Heart right ventricle (tissue), 16 donors: ENCODE data around the gene FGD3. TPM values are rescaled to one million over a fixed set of nuclear protein-coding genes. Genes with fewer than 3 reads are reported as not detected.

ENCODE experiments used
- ATAC-seq, 8 donors: fragments of 200-7000 bp; cut with Tn5 transposase; one replicate each; pipeline ENCODE4 v1.9.1; 2020; ENCODE audit warnings: mild to moderate bottlenecking in 8 of 8, moderate library complexity in 8 of 8, moderate number of reproducible peaks in 1 of 8
- DNase-seq, 2 donors: peaks; one replicate each; pipeline ENCODE4 v3.0.0-alpha.2; 2020
- H3K27ac ChIP-seq, 10 donors: fragments of 200-600 bp; sonication (generic) in 2 of 10; one replicate each; pipeline versions ENCODE4 v1.5.0 to v1.8.0; 2020 to 2022; ENCODE audit warnings: mild to moderate bottlenecking in 3 of 10
- H3K27me3 ChIP-seq, 7 donors: fragments of 200-600 bp; one replicate each; pipeline ENCODE4 v1.8.0; 2021 to 2022; ENCODE audit warnings: mild to moderate bottlenecking in 2 of 7
- H3K36me3 ChIP-seq, 9 donors: fragments of 200-600 bp; sonication (generic) in 1 of 9; one replicate each; pipeline versions ENCODE4 v1.5.0 to v1.8.0; 2020 to 2022; ENCODE audit warnings: mild to moderate bottlenecking in 2 of 9
- H3K4me1 ChIP-seq, 9 donors: fragments of 200-600 bp; sonication (generic) in 1 of 9; one replicate each; pipeline versions ENCODE4 v1.5.0 to v1.8.0; 2020 to 2022; ENCODE audit warnings: mild to moderate bottlenecking in 4 of 9
- H3K4me3 ChIP-seq, 10 donors: fragments of 200-600 bp; sonication (generic) in 2 of 10; one replicate each; pipeline versions ENCODE4 v1.5.0 to v1.8.0; 2020 to 2022; ENCODE audit warnings: mild to moderate bottlenecking in 7 of 10, moderate library complexity in 2 of 10
- H3K9me3 ChIP-seq, 11 donors: fragments of 200-600 bp in 10 of 11; sonication (generic) in 2 of 11; one replicate each; pipeline versions ENCODE4 v1.5.0 to v1.8.0; 2013 to 2022; ENCODE audit warnings: mild to moderate bottlenecking in 2 of 11, control low read depth in 1 of 11, moderate library complexity in 1 of 11
- CTCF ChIP-seq, 9 donors: fragments of 200-600 bp; sonication (generic) in 2 of 9; IDR thresholded peaks; one replicate each; pipeline versions ENCODE4 v1.5.0 to v1.8.0; 2021 to 2022; ENCODE audit warnings: antibody characterized with exemption in 9 of 9, mild to moderate bottlenecking in 5 of 9, moderate library complexity in 1 of 9
- WGBS, 2 donors: extraction: QIAGEN DNeasy Blood & Tissue Kit; methylation state at CpG; one replicate each; pipeline ENCODE4 v1.1.7; 2013; ENCODE audit warnings: inconsistent platforms in 1 of 2; 5-methylcytosine and 5-hydroxymethylcytosine counted together
- intact Hi-C, 10 donors: fragments of 100-400 bp; cut with DNase I; formaldehyde crosslinking; loops; one replicate each; pipeline versions ENCODE4 v1.11.1 to v1.14.2; 2022
- polyA plus RNA-seq, 2 donors: library from polyadenylated mRNA; stranded (reverse); fragments of 200-250 nt; gene quantifications; one replicate each; pipeline ENCODE4 v1.2.3, GENCODE V29; 2013
- total RNA-seq, 10 donors: library from RNA; stranded (reverse); fragmentation: NEBNext Ultra II Directional in 3 of 10; extraction: Animal tissue kit (Norgen Biotek cat#: 25700) in 3 of 10; gene quantifications; one replicate each; pipeline versions ENCODE4 v1.2.1 to v1.2.4, GENCODE V29; 2021 to 2023
- donor health status: Arrhythmogenic right ventricular cardiomyopathy.
- donor health status: ischemic (EF 13 %, LVEDD 7.1; RV severe dilation, severe dysfunction).
- donor health status: healthy with polysubstance abuse.
- donor health status: DM: no; HTN: yes; CAD: no.
- donor health status: DM: no; HTN: no; CAD: no.
- donor health status: ischemic (EF 25% LVEDD 6.9; RV normal size, moderate dysfunction).
- donor health status: ischemic (EF 25% LVEDD 5.7; RV mildly dilated, moderate dysfunction).
- donor health status: healthy.
- donor health status: DM: yes; HTN: yes; CAD: no.
- donor health status: Ischemic cardiomyopathy.
- donor health status: ischemic (EF 35%, LVEDD 5.7; RV mildly dilated, moderate dysfunction).
- donor health status: nonischemic (EF 11% LVEDD 7.7; RV severe dilation, severe dysfunction).
- donor health status: DM: yes; HTN: yes; CAD: no.
- donor health status: PGD.
- donor health status: ischemic (EF 29% LVEDD 5.4; RV normal size, mild dysfunction).
- donor health status: nonischemic (EF 23%, LVEDD 6.1; RV moderate dilation, normal function).

Gene FGD3
- total and polyA plus RNA-seq, 12 donors: 0.40 to 8.5 (median 2.2) TPM

- H3K36me3 ChIP-seq: no peaks in the 10 kb centered on the region
- H3K27me3 ChIP-seq: peaks cover 0 to 19% (median 0%) of the 10 kb centered on the region in 7 donors
- DNase-seq (no peak), ATAC-seq (no peak)
- no peak for TF ChIP-seq CTCF (IDR thresholded peaks at IDR 0.05)
- no peak overlapping the region for H3K27ac ChIP-seq
- H3K4me1 ChIP-seq: peaks cover under 1 to 57% (median 25%) of the 10 kb centered on the region in 9 donors
- H3K4me3 ChIP-seq: no peak overlapping the region
- 89 to 91% methylated on average over 8 of the region's 8 CpGs for WGBS, 2 donors
- H3K9me3 ChIP-seq: no peaks in the 10 kb centered on the region
- intact Hi-C loops: no loop called here
These were observed 109.8 kb downstream of the FGD3 start for GRCh38 chr9:93057042-93057702.

GRCh38 chr9:93057703-93058354 lies 110.5 kb downstream of the FGD3 start:
- H3K27me3 ChIP-seq: peaks cover 0 to 19% (median 0%) of the 10 kb centered on the region in 7 donors
- WGBS, 2 donors: 65 to 77% methylated on average over 14 of the region's 14 CpGs
- H3K36me3 ChIP-seq: no peaks in the 10 kb centered on the region
- peaks cover 0 to 63% (median 23%) of the 10 kb centered on the region in 9 donors for H3K4me1 ChIP-seq
- intact Hi-C loops: no loop called here
- H3K9me3 ChIP-seq: no peaks in the 10 kb centered on the region
- ATAC-seq (peak in 5 of 8 donors; percentile 3 to 17 (median 10)), DNase-seq (no peak)
- peak overlapping the region in 3 of 10 donors; percentile 43 to 58 (median 56) for H3K4me3 ChIP-seq
- H3K27ac ChIP-seq: peak overlapping the region in 3 of 10 donors; percentile 26 to 85 (median 34)
- no peak for TF ChIP-seq CTCF (IDR thresholded peaks at IDR 0.05)

- peak within 1 kb of the TSS in 5 of 10 donors; percentile 3 to 85 (median 26) for H3K27ac ChIP-seq
These were observed 111.2 kb downstream of the FGD3 start, which contains the start of gene SUSD3 for GRCh38 chr9:93058355-93059010. Gene SUSD3 (plus strand): TSS chr9:93058701. CDS start chr9:93058743, 42 bp downstream.

More at GRCh38 chr9:93058355-93059010, 111.2 kb downstream of the FGD3 start, which contains the start of gene SUSD3:
- ATAC-seq: peak; percentile 66 to 83 (median 76)
- H3K4me1 ChIP-seq: peaks cover 0 to 69% (median 23%) of the 10 kb centered on the region in 9 donors
- peak; percentile 47 to 66 for DNase-seq
- H3K27me3 ChIP-seq: peaks cover 0 to 19% (median 0%) of the 10 kb centered on the region in 7 donors
- 4 to 5% methylated on average over 50 to 55 of the region's 55 CpGs for WGBS, 2 donors
- H3K36me3 ChIP-seq: no peaks in the 10 kb centered on the region
- H3K4me3 ChIP-seq: peak within 1 kb of the TSS; percentile 32 to 70 (median 56)
- intact Hi-C loops: no loop called here
- no peaks in the 10 kb centered on the region for H3K9me3 ChIP-seq
- no peak for TF ChIP-seq CTCF (IDR thresholded peaks at IDR 0.05)
